IPS-18a (cell line): ENCODE measurements around the gene HEPACAM.

Experiments used
- H3K27ac ChIP-seq: one replicate; pipeline ENCODE4 v1.5.1; 2013; ENCODE audit warnings: low read length
- H3K27me3 ChIP-seq: one replicate; pipeline ENCODE4 v1.6.1; 2013; ENCODE audit warnings: mild to moderate bottlenecking, low read length; ENCODE audit not compliant: control insufficient read depth, insufficient read depth
- H3K36me3 ChIP-seq: one replicate; pipeline ENCODE4 v1.6.1; 2013; ENCODE audit warnings: low read depth, low read length; ENCODE audit not compliant: control insufficient read depth
- H3K4me1 ChIP-seq: one replicate; pipeline ENCODE4 v1.6.1; 2013; ENCODE audit warnings: low read depth, low read length; ENCODE audit not compliant: control insufficient read depth
- H3K4me3 ChIP-seq: one replicate; pipeline ENCODE4 v1.5.1; 2013; ENCODE audit warnings: low read length
- H3K9ac ChIP-seq: one replicate; pipeline ENCODE4 v1.6.1; 2013; ENCODE audit warnings: mild to moderate bottlenecking, low read length, moderate library complexity
- H3K9me3 ChIP-seq: one replicate; pipeline ENCODE4 v1.6.1; 2013; ENCODE audit warnings: low read depth, low read length; ENCODE audit not compliant: control insufficient read depth

HEPACAM gene

DNA sequence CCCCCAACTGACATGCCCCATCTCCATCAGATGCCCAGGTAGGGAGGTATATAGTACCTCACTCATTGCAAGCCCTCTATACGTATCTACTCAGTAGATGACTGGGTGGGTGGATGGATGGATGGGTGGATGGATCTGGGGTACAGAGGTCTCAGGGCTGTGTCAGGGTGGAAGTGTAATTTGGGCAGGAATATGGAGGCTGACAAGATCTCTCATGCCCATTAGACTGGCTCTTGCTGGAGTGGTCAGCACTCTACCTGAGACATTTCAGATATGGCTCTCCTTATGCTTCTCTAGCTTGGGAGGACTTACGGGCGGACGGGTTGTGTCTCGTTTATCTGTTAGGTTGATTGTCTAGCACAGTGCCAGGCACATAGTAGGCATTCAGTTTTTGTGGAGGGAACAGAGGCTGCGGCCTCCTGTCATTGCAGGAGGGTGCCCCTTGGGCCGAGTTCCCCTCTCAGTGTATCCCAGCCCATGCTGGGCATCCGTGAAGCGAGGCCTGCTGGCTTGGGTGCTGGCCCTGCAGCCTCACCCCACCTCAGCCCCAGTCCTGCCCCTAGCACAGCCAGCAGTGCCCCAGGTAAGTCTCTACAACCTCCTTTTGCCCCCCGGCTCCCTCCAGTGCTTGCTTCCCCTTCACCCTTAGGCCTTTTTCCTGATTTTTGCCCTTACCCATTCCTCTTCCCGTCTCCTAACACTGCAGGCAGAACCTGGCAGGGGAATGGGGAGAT is 56.9 kb downstream of the HEPACAM start:
- Histone ChIP-seq H3K27me3 (peaks cover 18% of the 10 kb centered on the region), H3K36me3 (no peaks in the 10 kb centered on the region), H3K9me3 (no peaks in the 10 kb centered on the region), H3K27ac (no peak overlapping the region), H3K4me1 (peaks cover 10% of the 10 kb centered on the region), H3K9ac (no peak overlapping the region), H3K4me3 (no peak overlapping the region)

DNA sequence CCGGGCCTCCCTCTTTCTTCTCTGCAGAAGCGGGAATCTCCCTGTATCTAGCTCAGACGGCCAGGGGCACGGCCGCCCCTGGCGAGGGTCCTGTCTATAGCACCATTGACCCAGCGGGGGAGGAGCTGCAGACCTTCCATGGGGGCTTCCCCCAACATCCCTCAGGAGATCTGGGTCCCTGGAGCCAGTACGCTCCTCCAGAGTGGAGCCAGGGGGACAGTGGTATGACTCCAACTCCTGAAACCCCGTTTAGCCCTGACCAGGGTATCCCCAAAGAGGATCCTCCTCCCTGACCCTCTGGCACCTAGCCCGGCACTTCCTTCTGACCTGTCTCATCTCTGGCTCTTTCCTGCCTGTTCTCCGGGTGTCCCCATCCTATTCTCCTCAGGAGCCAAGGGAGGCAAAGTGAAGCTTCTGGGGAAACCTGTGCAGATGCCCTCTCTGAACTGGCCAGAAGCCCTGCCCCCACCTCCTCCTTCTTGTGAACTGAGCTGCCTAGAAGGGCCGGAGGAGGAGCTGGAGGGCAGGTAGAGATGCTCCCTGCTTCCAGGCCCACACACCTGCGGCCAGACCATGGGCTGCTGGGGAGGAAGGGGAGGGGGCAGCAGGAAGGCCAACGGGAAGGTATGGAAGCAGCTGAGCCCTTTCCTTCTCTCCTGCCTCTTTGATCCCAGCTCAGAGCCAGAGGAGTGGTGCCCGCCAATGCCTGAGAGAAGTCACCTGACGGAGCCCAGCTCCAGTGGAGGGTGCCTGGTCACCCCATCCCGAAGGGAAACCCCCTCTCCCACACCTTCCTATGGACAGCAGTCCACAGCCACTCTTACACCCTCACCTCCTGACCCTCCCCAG is 57.7 kb downstream of the HEPACAM start:
- Histone ChIP-seq H3K9ac (no peak overlapping the region), H3K4me1 (peaks cover 10% of the 10 kb centered on the region), H3K4me3 (peak overlapping the region; percentile 77), H3K36me3 (no peaks in the 10 kb centered on the region), H3K9me3 (no peaks in the 10 kb centered on the region), H3K27me3 (peaks cover 26% of the 10 kb centered on the region), H3K27ac (no peak overlapping the region)

DNA sequence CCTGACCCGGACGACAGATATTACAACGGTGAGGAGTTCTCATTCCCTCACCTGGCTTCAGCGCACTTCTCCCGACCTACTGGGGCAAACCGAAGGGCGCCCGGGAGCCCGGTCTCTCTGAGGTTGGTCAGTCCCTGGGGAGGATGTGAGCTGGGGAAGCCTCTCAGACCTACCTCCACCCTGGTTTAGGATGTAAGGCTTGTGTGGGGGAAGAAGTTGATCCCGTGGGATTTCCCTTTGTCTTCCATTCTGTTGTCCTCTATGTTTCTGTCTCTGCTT is 58.3 kb downstream of the HEPACAM start:
- Histone ChIP-seq H3K9ac (no peak overlapping the region), H3K27me3 (peaks cover 32% of the 10 kb centered on the region), H3K27ac (no peak overlapping the region), H3K4me3 (peak overlapping the region; percentile 77), H3K9me3 (no peaks in the 10 kb centered on the region), H3K4me1 (peaks cover 10% of the 10 kb centered on the region), H3K36me3 (no peaks in the 10 kb centered on the region)

DNA sequence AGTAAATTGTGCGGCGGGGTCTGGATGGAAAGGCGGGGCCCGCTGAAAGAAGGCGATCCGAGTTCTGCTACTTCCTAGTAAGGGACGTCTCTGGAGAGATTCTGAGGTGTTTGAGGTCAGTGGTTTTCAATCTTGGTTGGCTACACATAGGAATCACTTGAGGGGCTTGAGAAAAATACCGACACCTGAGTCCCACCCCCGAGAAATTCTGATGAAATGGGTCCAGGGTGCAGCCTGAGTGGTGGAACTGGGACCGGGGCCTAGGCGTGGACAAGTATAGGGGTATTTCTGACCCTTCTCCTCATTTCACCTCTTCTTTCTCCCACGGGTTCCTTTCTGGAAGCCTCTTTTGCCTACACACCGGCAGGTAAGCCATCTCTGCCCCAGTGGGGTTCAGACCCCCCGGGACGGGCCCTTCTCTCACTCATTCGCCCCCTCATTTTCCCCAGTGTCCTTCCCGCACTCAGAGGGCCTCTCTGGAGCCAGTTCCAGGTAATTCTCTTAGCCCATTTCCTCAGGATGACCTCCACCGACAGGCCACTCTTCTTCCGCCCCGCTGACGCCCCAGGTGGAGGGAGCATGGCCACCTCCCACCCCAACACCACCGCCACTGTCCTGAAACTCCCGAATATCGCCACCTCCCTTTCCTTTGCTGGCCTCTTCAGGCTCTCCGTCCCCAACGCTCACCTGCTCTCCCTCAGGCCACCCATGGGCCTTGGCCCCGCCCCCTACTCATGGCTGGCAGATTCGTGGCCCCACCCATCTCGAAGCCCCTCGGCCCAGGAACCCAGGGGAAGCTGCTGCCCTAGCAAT is 58.8 kb downstream of the HEPACAM start:
- Histone ChIP-seq H3K4me1 (peaks cover 10% of the 10 kb centered on the region), H3K9ac (peak overlapping the region; percentile 65), H3K27ac (no peak overlapping the region)

DNA sequence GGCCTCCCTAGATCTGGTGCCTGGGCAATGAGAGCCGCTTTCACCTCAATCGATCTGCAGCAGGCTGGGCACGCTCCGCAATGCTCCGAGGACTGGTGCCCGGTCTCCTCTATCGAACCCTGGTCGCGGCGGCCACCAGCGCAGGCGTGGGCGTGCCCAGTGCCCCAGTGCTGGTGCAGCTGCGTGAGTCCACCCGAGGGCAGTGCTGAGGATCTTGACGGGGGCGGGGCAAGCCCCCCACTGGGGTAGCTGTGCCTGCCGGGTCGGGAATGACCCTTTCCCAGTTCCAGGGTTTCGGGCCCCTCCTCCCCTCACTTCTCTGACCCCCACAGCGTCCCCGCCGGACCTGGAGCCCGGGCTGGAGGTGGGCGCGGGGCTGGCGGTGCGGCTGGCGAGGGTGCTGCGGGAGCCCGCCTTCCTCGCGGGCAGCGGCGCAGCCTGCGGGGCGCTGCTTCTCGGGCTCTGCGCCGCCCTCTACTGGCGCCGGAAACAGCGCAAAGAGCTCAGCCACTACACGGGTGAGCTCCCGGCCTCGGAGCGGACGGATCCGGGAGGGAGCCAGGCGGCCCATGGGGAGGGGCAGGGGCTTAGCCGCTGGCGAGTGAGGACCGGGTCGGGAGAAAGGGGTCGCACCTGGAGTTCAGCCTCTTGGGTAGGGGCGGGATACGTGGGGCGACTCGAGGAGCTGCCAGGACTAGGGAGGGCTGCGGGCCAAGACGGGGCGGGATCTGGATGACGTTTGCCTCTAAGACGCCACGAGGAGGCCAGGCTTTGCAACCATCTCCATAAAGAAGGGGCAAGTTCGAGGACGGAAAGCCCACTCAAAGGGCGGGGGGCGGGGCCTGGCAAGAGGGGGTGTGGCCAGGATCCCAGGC is 59.7 kb downstream of the HEPACAM start:
- peaks cover 46% of the 10 kb centered on the region for H3K27me3 ChIP-seq

More for the DNA sequence above, 58.8 kb downstream of the HEPACAM start:
- Histone ChIP-seq H3K9me3 (no peaks in the 10 kb centered on the region), H3K36me3 (no peaks in the 10 kb centered on the region), H3K27me3 (peaks cover 37% of the 10 kb centered on the region), H3K4me3 (peak overlapping the region; percentile 77)

DNA sequence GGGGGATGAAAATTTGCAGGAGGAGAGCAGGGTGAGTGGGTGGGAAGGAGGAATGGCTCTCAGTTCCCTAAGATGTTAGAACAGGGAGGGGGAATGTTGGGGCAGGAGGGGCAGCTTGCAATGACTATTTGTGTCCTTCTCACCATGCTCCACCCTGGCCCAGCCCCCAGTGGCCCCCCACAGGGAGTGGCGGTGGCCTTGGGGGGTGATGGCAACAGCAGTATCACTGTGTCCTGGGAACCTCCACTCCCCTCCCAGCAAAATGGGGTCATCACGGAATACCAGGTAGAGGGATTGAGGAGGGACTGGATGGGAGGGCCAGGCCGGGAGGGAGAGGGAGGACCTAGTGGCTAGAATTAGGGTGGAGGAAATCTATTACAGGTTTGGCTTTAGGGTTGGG is 60.4 kb downstream of the HEPACAM start:
- no peak overlapping the region for H3K27ac ChIP-seq
- H3K4me1 ChIP-seq = peaks cover 10% of the 10 kb centered on the region
- H3K36me3 ChIP-seq = no peaks in the 10 kb centered on the region
- H3K9ac ChIP-seq = no peak overlapping the region
- H3K4me3 ChIP-seq = peak overlapping the region; percentile 77
- H3K27me3 ChIP-seq = peaks cover 53% of the 10 kb centered on the region
- H3K9me3 ChIP-seq = no peaks in the 10 kb centered on the region

More for the DNA sequence above, 59.7 kb downstream of the HEPACAM start:
- no peaks in the 10 kb centered on the region for H3K9me3 ChIP-seq
- H3K4me1 ChIP-seq = peaks cover 10% of the 10 kb centered on the region
- H3K27ac ChIP-seq = peak overlapping the region; percentile 54
- peak overlapping the region; percentile 65 for H3K9ac ChIP-seq
- H3K36me3 ChIP-seq = no peaks in the 10 kb centered on the region
- peak overlapping the region; percentile 77 for H3K4me3 ChIP-seq

DNA sequence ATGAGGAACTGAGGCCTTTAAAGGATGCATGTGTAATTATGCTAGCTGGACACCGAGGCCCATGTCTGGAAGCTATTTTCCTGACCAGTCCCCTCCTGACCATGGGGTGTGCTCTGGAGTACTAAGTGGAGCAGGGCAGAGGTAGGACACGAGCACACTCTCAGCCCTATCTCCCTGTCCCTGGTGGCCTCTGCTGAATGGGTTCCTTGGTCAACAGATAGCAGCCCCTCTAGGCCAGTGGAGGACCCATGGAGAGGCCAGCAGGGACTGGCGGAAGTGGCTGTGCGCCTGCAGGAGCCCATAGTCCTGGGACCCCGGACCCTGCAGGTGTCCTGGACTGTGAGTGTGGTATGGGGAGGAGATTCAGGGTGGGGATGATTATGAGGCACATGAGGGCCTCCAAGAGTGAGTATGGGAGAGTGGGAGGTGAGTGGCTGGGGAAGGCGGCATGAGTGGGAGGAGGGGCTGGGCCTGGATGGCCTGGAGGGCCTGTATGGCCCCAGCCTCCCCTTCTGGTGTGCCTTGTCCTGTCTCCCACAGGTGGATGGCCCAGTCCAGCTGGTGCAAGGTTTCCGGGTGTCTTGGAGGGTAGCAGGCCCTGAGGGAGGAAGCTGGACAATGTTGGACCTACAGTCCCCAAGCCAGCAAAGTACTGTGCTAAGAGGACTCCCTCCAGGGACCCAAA is 61.1 kb downstream of the HEPACAM start:
- H3K4me1 ChIP-seq = peaks cover 10% of the 10 kb centered on the region
- H3K9ac ChIP-seq = no peak overlapping the region
- no peak overlapping the region for H3K4me3 ChIP-seq
- H3K36me3 ChIP-seq = no peaks in the 10 kb centered on the region
- no peak overlapping the region for H3K27ac ChIP-seq
- H3K27me3 ChIP-seq = peaks cover 60% of the 10 kb centered on the region
- no peaks in the 10 kb centered on the region for H3K9me3 ChIP-seq

DNA sequence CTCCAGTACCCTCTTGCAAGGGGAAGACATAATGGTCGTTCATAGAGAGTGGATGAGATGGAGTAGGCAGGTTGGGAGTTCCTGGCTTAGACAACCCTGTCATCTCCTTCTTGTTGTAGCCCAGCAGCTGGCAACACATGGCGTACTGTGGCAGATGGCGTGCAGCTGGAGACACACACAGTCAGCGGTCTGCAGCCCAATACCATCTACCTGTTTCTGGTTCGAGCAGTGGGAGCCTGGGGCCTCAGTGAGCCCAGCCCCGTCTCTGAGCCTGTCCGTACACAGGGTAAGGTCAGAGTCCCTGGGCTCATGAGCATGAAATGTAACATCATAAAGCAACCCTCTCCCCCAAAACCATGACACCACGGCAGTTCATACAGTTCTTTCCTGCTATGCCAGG is 61.9 kb downstream of the HEPACAM start:
- peaks cover 12% of the 10 kb centered on the region for H3K4me1 ChIP-seq
- no peak overlapping the region for H3K4me3 ChIP-seq
- no peak overlapping the region for H3K27ac ChIP-seq
- no peak overlapping the region for H3K9ac ChIP-seq
- H3K36me3 ChIP-seq = no peaks in the 10 kb centered on the region
- peaks cover 68% of the 10 kb centered on the region for H3K27me3 ChIP-seq
- no peaks in the 10 kb centered on the region for H3K9me3 ChIP-seq

DNA sequence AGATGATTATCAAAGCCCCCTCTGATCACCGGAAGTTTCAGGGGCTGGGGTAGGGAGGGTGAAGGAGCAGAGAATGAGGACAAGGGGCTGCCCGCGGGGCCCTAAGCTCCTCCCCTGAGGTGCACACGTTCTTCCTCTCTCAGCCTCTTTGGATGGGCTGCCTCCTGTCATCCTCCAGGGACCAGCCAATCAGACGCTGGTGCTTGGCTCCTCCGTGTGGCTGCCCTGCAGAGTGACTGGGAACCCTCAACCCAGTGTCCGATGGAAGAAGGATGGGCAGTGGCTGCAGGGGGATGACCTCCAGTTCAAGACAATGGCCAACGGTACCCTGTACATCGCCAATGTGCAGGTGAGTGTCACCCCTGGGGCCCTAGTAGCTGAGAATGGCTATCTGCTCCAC is 63.1 kb downstream of the HEPACAM start:
- Histone ChIP-seq H3K4me3 (no peak overlapping the region), H3K36me3 (no peaks in the 10 kb centered on the region), H3K27me3 (peaks cover 80% of the 10 kb centered on the region), H3K9ac (no peak overlapping the region), H3K27ac (no peak overlapping the region), H3K4me1 (peaks cover 13% of the 10 kb centered on the region), H3K9me3 (no peaks in the 10 kb centered on the region)

DNA sequence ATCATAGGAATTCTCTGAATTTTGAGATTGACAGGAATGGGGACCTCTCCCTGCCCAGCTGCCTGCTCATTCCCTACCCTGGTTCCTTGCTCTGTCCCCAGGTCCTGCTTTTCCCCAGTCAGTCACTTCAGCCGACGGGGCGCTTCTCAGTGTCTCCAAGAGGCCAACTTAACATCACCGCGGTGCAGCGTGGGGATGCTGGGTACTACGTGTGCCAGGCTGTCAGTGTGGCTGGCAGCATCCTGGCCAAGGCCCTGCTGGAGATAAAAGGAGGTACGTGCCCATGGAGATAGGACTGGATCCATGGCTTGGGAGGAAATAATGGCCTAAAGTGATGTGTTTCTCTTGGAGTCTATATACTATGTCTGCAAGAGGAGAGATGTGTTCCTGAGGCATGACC is 63.6 kb downstream of the HEPACAM start:
- H3K4me3 ChIP-seq = no peak overlapping the region
- peaks cover 13% of the 10 kb centered on the region for H3K4me1 ChIP-seq
- H3K36me3 ChIP-seq = no peaks in the 10 kb centered on the region
- peaks cover 85% of the 10 kb centered on the region for H3K27me3 ChIP-seq
- no peak overlapping the region for H3K27ac ChIP-seq
- H3K9ac ChIP-seq = no peak overlapping the region
- H3K9me3 ChIP-seq = no peaks in the 10 kb centered on the region
